Measurements from ENCODE around the gene AS3MT. TPM values are rescaled to one million over a fixed set of nuclear protein-coding genes. Genes with fewer than 3 reads are reported as not detected.
A peak's percentile ranks its signal among the peaks of the same experiment; 100 is the strongest.

AS3MT gene
- total and polyA plus RNA-seq, 9 donors = 8.3 to 15.3 (median 11.9) TPM

DNA sequence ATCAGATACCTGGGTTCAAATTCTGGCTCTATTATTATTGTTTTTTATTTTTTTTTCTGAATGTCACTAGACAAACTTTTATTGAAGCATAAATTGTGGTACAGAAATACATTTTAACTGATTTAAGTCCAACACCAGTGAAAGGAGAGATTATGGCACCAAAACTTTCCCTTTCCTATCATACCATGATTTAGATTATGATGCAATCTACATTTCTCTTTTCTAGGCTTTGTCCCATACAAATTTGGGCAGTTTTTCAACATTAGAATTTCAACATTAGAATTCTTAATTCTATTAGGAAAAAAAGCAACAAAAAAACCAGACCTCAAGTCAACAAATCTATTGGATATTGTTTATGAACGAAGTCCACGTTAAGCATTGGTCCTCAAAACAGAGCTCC is 11.0 kb downstream of the AS3MT start:
- peaks cover 2% of the 10 kb centered on the region for H3K36me3 ChIP-seq (ENCODE audit: control insufficient read depth, insufficient read depth, low read length)
- no peak overlapping the region for H3K27ac ChIP-seq (ENCODE audit: low read length)
- H3K27me3 ChIP-seq (ENCODE audit: control insufficient read depth, insufficient read depth, low read length) = no peaks in the 10 kb centered on the region
- no peaks in the 10 kb centered on the region for H3K9me3 ChIP-seq (replicated peaks; ENCODE audit: control insufficient read depth, low read depth, low read length)
- H3K4me3 ChIP-seq (ENCODE audit: low read length) = no peak overlapping the region
- no CpG with 5 or more reads among the region's 2 CpGs for WGBS (ENCODE audit: insufficient coverage)
- no peak for DNase-seq
- H3K4me1 ChIP-seq (ENCODE audit: control insufficient read depth, insufficient read depth, low read length) = no peaks in the 10 kb centered on the region

GRCh38 chr10:102888048-102888447 is 18.8 kb downstream of the AS3MT start:
- no peaks in the 10 kb centered on the region for H3K36me3 ChIP-seq (ENCODE audit: control insufficient read depth, insufficient read depth, low read length)
- WGBS (ENCODE audit: insufficient coverage) = no CpG with 5 or more reads among the region's 1 CpG
- no peaks in the 10 kb centered on the region for H3K9me3 ChIP-seq (replicated peaks; ENCODE audit: control insufficient read depth, low read depth, low read length)
- DNase-seq = no peak
- no peak overlapping the region for H3K27ac ChIP-seq (ENCODE audit: low read length)
- H3K27me3 ChIP-seq (ENCODE audit: control insufficient read depth, insufficient read depth, low read length) = no peaks in the 10 kb centered on the region
- no peak overlapping the region for H3K4me3 ChIP-seq (ENCODE audit: low read length)
- no peaks in the 10 kb centered on the region for H3K4me1 ChIP-seq (ENCODE audit: control insufficient read depth, insufficient read depth, low read length)

GRCh38 chr10:102894466-102895213 is 25.4 kb downstream of the AS3MT start:
- DNase-seq = no peak
- no peak overlapping the region for H3K27ac ChIP-seq (ENCODE audit: low read length)
- WGBS (ENCODE audit: insufficient coverage) = 86% methylated on average over 2 of the region's 4 CpGs
- H3K9me3 ChIP-seq (replicated peaks; ENCODE audit: control insufficient read depth, low read depth, low read length) = no peaks in the 10 kb centered on the region
- H3K36me3 ChIP-seq (ENCODE audit: control insufficient read depth, insufficient read depth, low read length) = peaks cover 6% of the 10 kb centered on the region
- H3K4me3 ChIP-seq (ENCODE audit: low read length) = no peak overlapping the region
- H3K27me3 ChIP-seq (ENCODE audit: control insufficient read depth, insufficient read depth, low read length) = no peaks in the 10 kb centered on the region
- H3K4me1 ChIP-seq (ENCODE audit: control insufficient read depth, insufficient read depth, low read length) = no peaks in the 10 kb centered on the region

GRCh38 chr10:102900006-102900405 is 30.7 kb downstream of the AS3MT start:
- no CpG with 5 or more reads among the region's 3 CpGs for WGBS (ENCODE audit: insufficient coverage)
- no peak for DNase-seq

DNA sequence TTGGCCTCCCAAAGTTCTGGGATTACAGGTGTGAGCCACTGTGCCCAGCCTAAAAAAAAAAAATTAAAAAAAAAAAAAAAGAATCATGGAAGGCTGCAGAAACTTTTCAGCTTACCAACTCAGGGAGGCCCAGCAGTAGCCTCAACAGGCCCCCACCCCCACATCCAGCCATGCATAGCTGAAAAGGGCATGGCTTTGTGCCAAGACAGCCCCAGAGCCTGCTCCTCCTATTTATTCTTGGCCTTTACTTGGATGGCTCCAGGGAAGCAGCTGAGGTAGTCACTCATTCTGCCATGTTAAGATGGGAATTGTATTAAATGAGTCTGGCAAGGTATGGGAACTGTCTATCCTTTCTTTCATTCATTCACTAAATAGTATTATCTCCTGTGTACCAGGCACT is 35.1 kb downstream of the AS3MT start:
- Histone ChIP-seq H3K4me3 (ENCODE audit: low read length) (no peak overlapping the region), H3K4me1 (ENCODE audit: control insufficient read depth, insufficient read depth, low read length) (no peaks in the 10 kb centered on the region), H3K36me3 (ENCODE audit: control insufficient read depth, insufficient read depth, low read length) (no peaks in the 10 kb centered on the region), H3K9me3 (replicated peaks; ENCODE audit: control insufficient read depth, low read depth, low read length) (no peaks in the 10 kb centered on the region), H3K27ac (ENCODE audit: low read length) (no peak overlapping the region), H3K27me3 (ENCODE audit: control insufficient read depth, insufficient read depth, low read length) (no peaks in the 10 kb centered on the region)
- peak; percentile 39 for DNase-seq

More at GRCh38 chr10:102900006-102900405, 30.7 kb downstream of the AS3MT start:
- no peaks in the 10 kb centered on the region for H3K9me3 ChIP-seq (replicated peaks; ENCODE audit: control insufficient read depth, low read depth, low read length)
- H3K4me1 ChIP-seq (ENCODE audit: control insufficient read depth, insufficient read depth, low read length) = no peaks in the 10 kb centered on the region
- no peak overlapping the region for H3K4me3 ChIP-seq (ENCODE audit: low read length)
- H3K36me3 ChIP-seq (ENCODE audit: control insufficient read depth, insufficient read depth, low read length) = peaks cover 3% of the 10 kb centered on the region
- no peaks in the 10 kb centered on the region for H3K27me3 ChIP-seq (ENCODE audit: control insufficient read depth, insufficient read depth, low read length)
- H3K27ac ChIP-seq (ENCODE audit: low read length) = no peak overlapping the region

DNA sequence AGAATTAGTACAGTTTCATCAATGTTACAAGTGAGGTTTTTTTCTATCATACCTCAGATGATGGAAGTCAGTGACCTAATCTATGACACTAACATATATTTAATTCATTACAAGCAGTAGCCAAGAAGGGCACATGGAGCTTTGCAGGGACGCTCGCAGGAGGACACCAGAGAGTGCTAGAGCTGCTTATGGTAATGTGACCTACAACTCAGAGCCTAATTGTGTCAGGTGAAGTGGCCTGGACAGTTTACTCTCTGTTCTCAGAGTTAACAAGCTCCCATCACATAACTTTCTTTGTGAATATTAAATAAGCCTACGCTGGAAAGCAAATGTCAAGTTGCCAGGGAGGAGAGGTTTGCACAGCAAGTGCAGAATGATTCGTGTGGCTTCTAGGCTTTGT is 37.2 kb downstream of the AS3MT start:
- no peak for DNase-seq

GRCh38 chr10:102914781-102915180 is 45.5 kb downstream of the AS3MT start:
- Histone ChIP-seq H3K4me3 (ENCODE audit: low read length) (no peak overlapping the region), H3K9me3 (replicated peaks; ENCODE audit: control insufficient read depth, low read depth, low read length) (no peaks in the 10 kb centered on the region), H3K4me1 (ENCODE audit: control insufficient read depth, insufficient read depth, low read length) (peaks cover 17% of the 10 kb centered on the region), H3K27ac (ENCODE audit: low read length) (no peak overlapping the region), H3K27me3 (ENCODE audit: control insufficient read depth, insufficient read depth, low read length) (peaks cover 10% of the 10 kb centered on the region), H3K36me3 (ENCODE audit: control insufficient read depth, insufficient read depth, low read length) (no peaks in the 10 kb centered on the region)
- DNase-seq = no peak
- WGBS (ENCODE audit: insufficient coverage) = no CpG with 5 or more reads among the region's 1 CpG

More for the DNA sequence above, 37.2 kb downstream of the AS3MT start:
- H3K9me3 ChIP-seq (replicated peaks; ENCODE audit: control insufficient read depth, low read depth, low read length) = no peaks in the 10 kb centered on the region
- no CpG with 5 or more reads among the region's 4 CpGs for WGBS (ENCODE audit: insufficient coverage)
- no peak overlapping the region for H3K27ac ChIP-seq (ENCODE audit: low read length)
- no peaks in the 10 kb centered on the region for H3K36me3 ChIP-seq (ENCODE audit: control insufficient read depth, insufficient read depth, low read length)
- no peaks in the 10 kb centered on the region for H3K4me1 ChIP-seq (ENCODE audit: control insufficient read depth, insufficient read depth, low read length)
- H3K4me3 ChIP-seq (ENCODE audit: low read length) = no peak overlapping the region
- no peaks in the 10 kb centered on the region for H3K27me3 ChIP-seq (ENCODE audit: control insufficient read depth, insufficient read depth, low read length)

DNA sequence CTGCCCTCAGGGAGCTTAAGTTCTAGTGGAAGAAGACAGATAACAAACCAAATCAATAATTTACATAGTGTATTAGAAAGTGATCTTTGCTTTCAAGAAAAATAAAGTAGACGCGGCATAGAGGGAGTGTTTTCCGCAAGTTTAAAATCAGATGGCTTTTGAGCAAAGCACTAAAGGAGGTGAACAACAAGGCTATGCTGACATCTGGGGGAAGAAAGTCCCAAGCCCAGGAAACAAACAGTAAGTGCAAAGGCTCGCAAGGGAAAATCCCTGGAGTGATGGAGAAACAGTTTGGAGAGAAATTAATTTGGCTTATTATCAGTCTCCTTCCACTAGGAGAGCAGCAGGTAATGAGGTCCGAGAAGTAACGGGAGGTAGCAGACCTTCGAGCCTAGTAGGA is 46.9 kb downstream of the AS3MT start:
- H3K27ac ChIP-seq (ENCODE audit: low read length) = no peak overlapping the region
- H3K27me3 ChIP-seq (ENCODE audit: control insufficient read depth, insufficient read depth, low read length) = peaks cover 11% of the 10 kb centered on the region
- 77% methylated on average over 5 of the region's 7 CpGs for whole genome bisulfite sequencing (ENCODE audit: insufficient coverage)
- no peak overlapping the region for H3K4me3 ChIP-seq (ENCODE audit: low read length)
- no peak for DNase-seq
- H3K36me3 ChIP-seq (ENCODE audit: control insufficient read depth, insufficient read depth, low read length) = no peaks in the 10 kb centered on the region
- H3K4me1 ChIP-seq (ENCODE audit: control insufficient read depth, insufficient read depth, low read length) = peaks cover 22% of the 10 kb centered on the region
- H3K9me3 ChIP-seq (replicated peaks; ENCODE audit: control insufficient read depth, low read depth, low read length) = no peaks in the 10 kb centered on the region

GRCh38 chr10:102917314-102917961 is 48.2 kb downstream of the AS3MT start:
- no peaks in the 10 kb centered on the region for H3K9me3 ChIP-seq (replicated peaks; ENCODE audit: control insufficient read depth, low read depth, low read length)
- peaks cover 11% of the 10 kb centered on the region for H3K27me3 ChIP-seq (ENCODE audit: control insufficient read depth, insufficient read depth, low read length)
- H3K27ac ChIP-seq (ENCODE audit: low read length) = peak overlapping the region; percentile 94
- no peaks in the 10 kb centered on the region for H3K36me3 ChIP-seq (ENCODE audit: control insufficient read depth, insufficient read depth, low read length)
- DNase-seq = peak; percentile 85
- H3K4me3 ChIP-seq (ENCODE audit: low read length) = peak overlapping the region; percentile 97
- WGBS (ENCODE audit: insufficient coverage) = under 1% methylated on average over 44 of the region's 45 CpGs
- peaks cover 22% of the 10 kb centered on the region for H3K4me1 ChIP-seq (ENCODE audit: control insufficient read depth, insufficient read depth, low read length)

- Histone ChIP-seq H3K27ac (ENCODE audit: low read length) (peak within 1 kb of the TSS; percentile 94), H3K4me1 (ENCODE audit: control insufficient read depth, insufficient read depth, low read length) (peaks cover 22% of the 10 kb centered on the region), H3K36me3 (ENCODE audit: control insufficient read depth, insufficient read depth, low read length) (no peaks in the 10 kb centered on the region), H3K9me3 (replicated peaks; ENCODE audit: control insufficient read depth, low read depth, low read length) (no peaks in the 10 kb centered on the region), H3K27me3 (ENCODE audit: control insufficient read depth, insufficient read depth, low read length) (peaks cover 11% of the 10 kb centered on the region), H3K4me3 (ENCODE audit: low read length) (peak within 1 kb of the TSS; percentile 97)
- DNase-seq = peak; percentile 100
- WGBS (ENCODE audit: insufficient coverage) = under 1% methylated on average over 64 of the region's 80 CpGs
Observed at GRCh38 chr10:102917962-102918816, 48.9 kb downstream of the AS3MT start, which contains the start of gene CNNM2. TSS of gene CNNM2 (plus strand) at chr10:102918294. CDS start at chr10:102918481, 187 bp downstream.

All from muscle of leg (tissue), 11 donors.